CD4-positive, CD25-positive, alpha-beta regulatory T cell (primary cell): ENCODE measurements around the gene POTEG. TPM values are rescaled to one million over a fixed set of nuclear protein-coding genes. Genes with fewer than 3 reads are reported as not detected.
"Not testable (repeated sequence)": the region's sequence is repeated elsewhere in the genome, so short reads cannot be mapped to it uniquely, and the experiment has no call there.

Experiments
- ATAC-seq, 2 donors: fragments of 150-1000 bp; cut with Tn5 transposase; one replicate each; pipeline ENCODE4 v1.10.0; 2021; ENCODE audit warnings: low read depth in 2 of 2, moderate number of reproducible peaks in 2 of 2, moderate library complexity in 1 of 2
- DNase-seq, 3 donors: peaks; one replicate each; pipeline versions ENCODE4 v3.0.0 to v3.0.0-alpha.2; 2012 to 2022; ENCODE audit warnings: mixed read lengths in 1 of 3
- H3K27ac ChIP-seq: one replicate; pipeline ENCODE4 v1.7.0; 2013; ENCODE audit warnings: mild to moderate bottlenecking, low read length; ENCODE audit not compliant: insufficient read depth, poor library complexity, severe bottlenecking
- H3K27me3 ChIP-seq: one replicate; pipeline ENCODE4 v1.7.0; 2013; ENCODE audit warnings: low read length; ENCODE audit not compliant: control insufficient read depth, insufficient read depth
- H3K36me3 ChIP-seq: one replicate; pipeline ENCODE4 v1.7.0; 2013; ENCODE audit warnings: mild to moderate bottlenecking, low read length, moderate library complexity; ENCODE audit not compliant: control insufficient read depth, insufficient read depth
- H3K4me1 ChIP-seq: 2 replicates; pipeline ENCODE4 v1.7.0; 2013; ENCODE audit warnings: mild to moderate bottlenecking, low read length; ENCODE audit not compliant: insufficient read depth, control insufficient read depth, poor library complexity, severe bottlenecking
- H3K4me3 ChIP-seq: one replicate; pipeline ENCODE4 v1.7.0; 2013; ENCODE audit warnings: low read depth, mild to moderate bottlenecking, low read length, moderate library complexity
- H3K9me3 ChIP-seq, 2 experiments: 1 replicate in 1 of 2; 2 replicates in 1 of 2; pipeline ENCODE4 v1.7.0; 2013; ENCODE audit warnings: low read length in 2 of 2, mild to moderate bottlenecking in 1 of 2, moderate library complexity in 1 of 2; ENCODE audit not compliant: control insufficient read depth in 2 of 2
- H3K27ac Mint-ChIP-seq, 3 donors: one replicate each; pipeline ENCODE4 v1.8.0; 2020 to 2022; ENCODE audit warnings: mild to moderate bottlenecking in 3 of 3, mixed read lengths in 3 of 3, moderate library complexity in 2 of 3
- H3K27me3 Mint-ChIP-seq: one replicate; pipeline ENCODE4 v1.8.0; 2022; ENCODE audit warnings: mild to moderate bottlenecking, mixed read lengths
- H3K36me3 Mint-ChIP-seq: one replicate; pipeline ENCODE4 v1.8.0; 2020; ENCODE audit warnings: mixed read lengths
- H3K4me1 Mint-ChIP-seq, 4 donors: one replicate each; pipeline ENCODE4 v1.8.0; 2020 to 2022; ENCODE audit warnings: mixed read lengths in 4 of 4, mild to moderate bottlenecking in 1 of 4
- H3K4me3 Mint-ChIP-seq, 4 donors: one replicate each; pipeline ENCODE4 v1.8.0; 2020 to 2022; ENCODE audit warnings: mild to moderate bottlenecking in 4 of 4, mixed read lengths in 4 of 4, moderate library complexity in 3 of 4
- H3K9me3 Mint-ChIP-seq, 7 donors: one replicate each; pipeline ENCODE4 v1.8.0; 2020 to 2022; ENCODE audit warnings: mixed read lengths in 7 of 7, mild to moderate bottlenecking in 3 of 7, moderate library complexity in 2 of 7
- polyA plus RNA-seq, 4 donors: library from polyadenylated mRNA; unstranded; fragments of 300-500 nt; fragmentation: Illumina TruSeq; gene quantifications; one replicate each; pipeline ENCODE4 v1.2.3, GENCODE V29; 2021
- total RNA-seq: library from RNA; stranded (reverse); gene quantifications from one replicate; pipeline ENCODE4 v1.2.3, GENCODE V29; 2022

POTEG gene
- total and polyA plus RNA-seq, 5 donors from 2014 or later = not detected

DNA sequence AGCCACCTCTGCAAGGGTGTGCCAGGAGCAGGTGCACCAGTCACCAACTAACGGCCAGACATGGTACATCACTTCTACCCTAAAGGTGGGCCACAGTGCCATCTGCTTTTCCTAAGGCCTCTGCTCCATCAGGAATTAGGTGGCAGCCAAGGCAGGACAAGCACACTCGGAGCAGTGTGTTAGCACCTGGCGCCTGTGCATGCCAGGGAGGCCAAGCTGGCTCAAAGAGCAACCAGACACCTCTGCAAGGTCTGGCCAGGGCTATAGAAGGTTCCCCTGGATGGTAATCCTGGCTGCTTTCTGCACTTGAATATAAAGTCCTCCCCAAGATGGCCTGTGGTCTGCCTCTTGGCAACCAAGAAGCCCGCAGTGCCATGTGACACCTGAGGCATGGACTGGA, 45.4 kb downstream of the POTEG start:
- H3K36me3 Mint-ChIP-seq, H3K4me3 Mint-ChIP-seq, H3K4me1 ChIP-seq, H3K4me3 ChIP-seq, H3K9me3 ChIP-seq, ATAC-seq, H3K27ac Mint-ChIP-seq, H3K4me1 Mint-ChIP-seq, H3K27me3 ChIP-seq, H3K27me3 Mint-ChIP-seq, DNase-seq, H3K9me3 Mint-ChIP-seq, H3K27ac ChIP-seq, H3K36me3 ChIP-seq: not testable (repeated sequence)

DNA sequence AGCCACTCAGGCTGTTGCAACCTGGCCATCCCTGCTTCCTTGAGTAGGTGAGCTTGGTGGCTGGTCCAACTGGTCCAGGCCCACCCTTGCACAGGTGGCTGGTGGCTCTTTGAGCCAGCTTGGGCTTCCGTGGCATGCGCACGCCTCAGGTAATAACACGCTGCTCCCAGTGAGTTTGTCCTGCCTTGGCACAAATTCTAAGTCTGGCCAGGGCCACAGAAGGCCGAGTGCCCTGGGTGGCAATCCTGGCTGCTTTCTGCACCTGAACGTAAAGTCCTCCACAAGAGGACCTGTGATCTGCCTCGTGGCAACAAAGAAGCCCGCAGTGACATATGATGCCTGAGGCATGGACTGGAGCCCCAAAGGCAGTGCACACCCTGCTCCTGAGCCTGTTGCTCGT, 47.1 kb downstream of the POTEG start:
- not testable (repeated sequence) for H3K27me3 Mint-ChIP-seq, H3K9me3 ChIP-seq, H3K27ac Mint-ChIP-seq, H3K27me3 ChIP-seq, H3K36me3 Mint-ChIP-seq, H3K36me3 ChIP-seq, H3K27ac ChIP-seq, H3K4me1 Mint-ChIP-seq, H3K4me3 ChIP-seq, ATAC-seq, H3K4me1 ChIP-seq, H3K4me3 Mint-ChIP-seq, H3K9me3 Mint-ChIP-seq, DNase-seq

GRCh38 chr14:19386309-19386708, 47.8 kb downstream of the POTEG start:
- not testable (repeated sequence) for H3K27ac ChIP-seq, H3K27ac Mint-ChIP-seq, DNase-seq, H3K9me3 Mint-ChIP-seq, H3K27me3 Mint-ChIP-seq, H3K4me3 Mint-ChIP-seq, H3K27me3 ChIP-seq, H3K4me3 ChIP-seq, H3K9me3 ChIP-seq, H3K36me3 ChIP-seq, H3K4me1 Mint-ChIP-seq, H3K36me3 Mint-ChIP-seq, H3K4me1 ChIP-seq, ATAC-seq

- H3K36me3 Mint-ChIP-seq, H3K9me3 ChIP-seq, H3K4me3 Mint-ChIP-seq, DNase-seq, H3K9me3 Mint-ChIP-seq, H3K27ac ChIP-seq, H3K27ac Mint-ChIP-seq, H3K4me1 ChIP-seq, H3K27me3 Mint-ChIP-seq, H3K36me3 ChIP-seq, ATAC-seq, H3K27me3 ChIP-seq, H3K4me3 ChIP-seq, H3K4me1 Mint-ChIP-seq: not testable (repeated sequence)
Observed at GRCh38 chr14:19384088-19384781, 49.9 kb downstream of the POTEG start.

DNA sequence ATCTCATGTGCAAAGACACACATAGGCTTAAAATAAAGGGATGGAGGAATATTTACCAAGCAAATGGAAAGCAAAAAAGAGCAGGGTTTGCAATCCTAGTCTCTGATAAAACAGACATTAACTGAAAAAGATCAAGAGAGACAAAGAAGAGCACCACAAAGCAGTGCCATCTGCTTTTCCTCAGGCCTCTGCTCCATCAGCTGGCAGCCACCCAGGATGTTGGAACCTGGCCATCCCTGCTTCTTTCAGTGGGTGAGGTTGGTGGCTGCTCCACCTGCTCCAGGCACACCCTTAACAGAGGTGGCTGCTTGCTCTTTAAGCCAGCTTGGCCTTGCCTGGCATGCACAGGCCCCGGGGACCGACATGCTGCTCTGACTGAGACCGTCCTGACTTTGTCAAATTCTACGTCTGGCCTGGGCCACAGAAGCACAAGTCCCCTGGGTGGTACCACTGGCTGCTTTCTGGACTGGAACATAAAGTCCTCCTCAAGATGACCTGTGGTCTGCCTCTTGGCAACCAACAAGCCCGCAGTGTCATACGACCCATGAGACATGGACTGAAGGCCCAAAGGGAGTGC, 51.0 kb downstream of the POTEG start:
- H3K36me3 ChIP-seq, H3K4me3 ChIP-seq, H3K4me3 Mint-ChIP-seq, H3K4me1 Mint-ChIP-seq, H3K9me3 ChIP-seq, H3K27me3 ChIP-seq, H3K27ac Mint-ChIP-seq, ATAC-seq, H3K27ac ChIP-seq, H3K4me1 ChIP-seq, H3K36me3 Mint-ChIP-seq, H3K27me3 Mint-ChIP-seq, DNase-seq, H3K9me3 Mint-ChIP-seq: not testable (repeated sequence)

GRCh38 chr14:19380137-19380536, 54.0 kb downstream of the POTEG start:
- not testable (repeated sequence) for H3K27ac Mint-ChIP-seq, H3K36me3 Mint-ChIP-seq, DNase-seq, H3K4me3 ChIP-seq, H3K4me1 Mint-ChIP-seq, H3K27ac ChIP-seq, H3K4me3 Mint-ChIP-seq, H3K9me3 ChIP-seq, H3K9me3 Mint-ChIP-seq, H3K36me3 ChIP-seq, H3K27me3 ChIP-seq, H3K27me3 Mint-ChIP-seq, H3K4me1 ChIP-seq, ATAC-seq

DNA sequence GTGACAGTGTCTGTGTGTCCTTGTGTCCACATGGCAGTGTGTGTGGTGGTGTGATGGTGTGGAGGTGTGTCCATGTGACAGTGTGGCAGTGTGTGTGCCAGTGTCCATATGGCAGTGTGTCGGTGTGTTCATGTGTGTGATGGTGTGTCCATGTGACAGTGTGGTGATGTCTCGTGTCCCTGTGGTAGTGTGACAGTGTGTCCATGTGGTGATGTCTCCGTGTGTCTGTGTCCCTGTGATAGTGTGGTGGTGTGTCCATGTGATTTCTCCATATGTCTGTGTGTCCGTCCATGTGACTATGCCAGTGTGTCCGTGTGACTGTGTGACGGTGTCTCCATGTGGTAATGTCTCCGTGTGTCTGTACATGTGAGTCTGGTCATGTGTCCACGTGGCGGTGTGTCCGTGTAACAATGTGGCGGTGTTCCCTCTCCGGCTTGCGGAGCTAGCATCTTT, 59.7 kb downstream of the POTEG start:
- H3K27ac ChIP-seq, H3K27me3 Mint-ChIP-seq, H3K36me3 ChIP-seq, H3K4me1 Mint-ChIP-seq, H3K27me3 ChIP-seq, DNase-seq, H3K9me3 ChIP-seq, H3K4me3 Mint-ChIP-seq, H3K27ac Mint-ChIP-seq, H3K4me1 ChIP-seq, H3K36me3 Mint-ChIP-seq, H3K9me3 Mint-ChIP-seq, H3K4me3 ChIP-seq: not testable (repeated sequence)
- peak in 1 of 2 donors; percentile 53 for ATAC-seq

GRCh38 chr14:19372813-19373500, 61.2 kb downstream of the POTEG start:
- not testable (repeated sequence) for H3K4me1 Mint-ChIP-seq, H3K4me1 ChIP-seq, H3K9me3 Mint-ChIP-seq, H3K27me3 ChIP-seq, ATAC-seq, H3K27me3 Mint-ChIP-seq, H3K4me3 ChIP-seq, H3K27ac Mint-ChIP-seq, H3K4me3 Mint-ChIP-seq, H3K36me3 Mint-ChIP-seq, H3K36me3 ChIP-seq, H3K27ac ChIP-seq, H3K9me3 ChIP-seq, DNase-seq
